Peyer's patch (tissue), 4 donors: ENCODE results near the gene RIMBP2. TPM values are rescaled to one million over a fixed set of nuclear protein-coding genes. Genes with fewer than 3 reads are reported as not detected.

Source experiments
- DNase-seq, 3 donors: peaks; one replicate each; pipeline ENCODE4 v3.0.0-alpha.2; 2017 to 2019
- H3K27ac ChIP-seq, 4 donors: fragments of 200-600 bp; sonication (generic); one replicate each; pipeline ENCODE4 v1.5.1; 2016 to 2019
- H3K27me3 ChIP-seq, 2 donors: fragments of 200-600 bp; sonication (generic); one replicate each; pipeline ENCODE4 v1.5.1; 2019
- H3K36me3 ChIP-seq, 3 donors: fragments of 200-600 bp; sonication (generic); one replicate each; pipeline ENCODE4 v1.5.1; 2016 to 2019
- H3K4me1 ChIP-seq, 4 donors: fragments of 200-600 bp; sonication (generic); one replicate each; pipeline ENCODE4 v1.5.1; 2016 to 2019
- H3K4me3 ChIP-seq, 4 donors: fragments of 200-600 bp; sonication (generic); 1 replicate in 3 of 4; 2 replicates in 1 of 4; pipeline ENCODE4 v1.5.1; 2016 to 2019; ENCODE audit warnings: mild to moderate bottlenecking in 1 of 4
- H3K9me3 ChIP-seq, 4 donors: fragments of 200-600 bp; sonication (generic); one replicate each; pipeline ENCODE4 v1.5.1; 2016 to 2019; ENCODE audit warnings: mild to moderate bottlenecking in 1 of 4
- CTCF ChIP-seq, 6 experiments: fragments of 450-650 bp in 4 of 6; fragments of 200-600 bp in 2 of 6; sonication (generic) in 1 of 6; IDR thresholded peaks; one replicate each; pipeline ENCODE4 v1.5.1; 2017 to 2019; ENCODE audit warnings: antibody characterized with exemption in 6 of 6, mild to moderate bottlenecking in 3 of 6, moderate library complexity in 1 of 6
- POLR2A ChIP-seq, 2 donors: fragments of 450-650 bp; IDR thresholded peaks; one replicate each; pipeline ENCODE4 v1.5.1; 2017; ENCODE audit warnings: antibody characterized with exemption in 2 of 2, mild to moderate bottlenecking in 2 of 2, moderate library complexity in 2 of 2
- total RNA-seq, 4 donors: library from RNA; depleted of rRNA; stranded (reverse); fragments of >200 nt; gene quantifications; one replicate each; pipeline ENCODE4 v1.1.0, GENCODE V29; 2016

Gene RIMBP2
- total RNA-seq, 4 donors from 2014 or later = 8.8 to 19.8 (median 16.0) TPM

GRCh38 chr12:130448044-130448821 lies 267.9 kb downstream of the RIMBP2 start:
- H3K36me3 ChIP-seq = no peaks in the 10 kb centered on the region

GRCh38 chr12:130447655-130447965 lies 268.5 kb downstream of the RIMBP2 start:
- Histone ChIP-seq H3K4me1 (no peaks in the 10 kb centered on the region), H3K36me3 (no peaks in the 10 kb centered on the region), H3K27me3 (no peaks in the 10 kb centered on the region), H3K27ac (no peak overlapping the region), H3K4me3 (no peak overlapping the region), H3K9me3 (no peaks in the 10 kb centered on the region)
- TF ChIP-seq POLR2A (IDR thresholded peaks at IDR 0.05) (no peak), CTCF (IDR thresholded peaks at IDR 0.05) (no peak)
- no peak for DNase-seq

More at GRCh38 chr12:130448044-130448821, 267.9 kb downstream of the RIMBP2 start:
- no peak for DNase-seq
- Histone ChIP-seq H3K4me1 (no peaks in the 10 kb centered on the region), H3K9me3 (no peaks in the 10 kb centered on the region), H3K4me3 (no peak overlapping the region), H3K27ac (no peak overlapping the region), H3K27me3 (no peaks in the 10 kb centered on the region)
- no peak for TF ChIP-seq POLR2A (IDR thresholded peaks at IDR 0.05)

- Histone ChIP-seq H3K4me1 (no peaks in the 10 kb centered on the region), H3K27me3 (no peaks in the 10 kb centered on the region), H3K4me3 (no peak overlapping the region), H3K36me3 (no peaks in the 10 kb centered on the region), H3K27ac (no peak overlapping the region), H3K9me3 (no peaks in the 10 kb centered on the region)
- TF ChIP-seq POLR2A (IDR thresholded peaks at IDR 0.05) (no peak), CTCF (IDR thresholded peaks at IDR 0.05) (no peak)
- no peak for DNase-seq
Observed at GRCh38 chr12:130446846-130447654, 269.0 kb downstream of the RIMBP2 start.

- H3K27me3 ChIP-seq = no peaks in the 10 kb centered on the region
- no peaks in the 10 kb centered on the region for H3K36me3 ChIP-seq
- H3K27ac ChIP-seq = no peak overlapping the region
- H3K4me1 ChIP-seq = no peaks in the 10 kb centered on the region
- H3K4me3 ChIP-seq = no peak overlapping the region
- no peaks in the 10 kb centered on the region for H3K9me3 ChIP-seq
- DNase-seq = no peak
- TF ChIP-seq POLR2A (IDR thresholded peaks at IDR 0.05) (no peak), CTCF (IDR thresholded peaks at IDR 0.05) (no peak)
Observed at GRCh38 chr12:130444986-130445385, 271.1 kb downstream of the RIMBP2 start.

GRCh38 chr12:130444061-130444460 lies 272.0 kb downstream of the RIMBP2 start:
- no peak for DNase-seq
- H3K27ac ChIP-seq = no peak overlapping the region

More at GRCh38 chr12:130444061-130444460, 272.0 kb downstream of the RIMBP2 start:
- Histone ChIP-seq H3K27me3 (no peaks in the 10 kb centered on the region), H3K4me1 (no peaks in the 10 kb centered on the region), H3K4me3 (no peak overlapping the region), H3K36me3 (no peaks in the 10 kb centered on the region), H3K9me3 (no peaks in the 10 kb centered on the region)
- TF ChIP-seq POLR2A (IDR thresholded peaks at IDR 0.05) (no peak), CTCF (IDR thresholded peaks at IDR 0.05) (no peak)
